ENCODE results near the gene OLFML2A. TPM values are rescaled to one million over a fixed set of nuclear protein-coding genes. Genes with fewer than 3 reads are reported as not detected.
A peak's percentile ranks its signal among the peaks of the same experiment; 100 is the strongest.

OLFML2A gene
- total RNA-seq, 1 experiment from 2014 or later: 5.6 TPM

DNA sequence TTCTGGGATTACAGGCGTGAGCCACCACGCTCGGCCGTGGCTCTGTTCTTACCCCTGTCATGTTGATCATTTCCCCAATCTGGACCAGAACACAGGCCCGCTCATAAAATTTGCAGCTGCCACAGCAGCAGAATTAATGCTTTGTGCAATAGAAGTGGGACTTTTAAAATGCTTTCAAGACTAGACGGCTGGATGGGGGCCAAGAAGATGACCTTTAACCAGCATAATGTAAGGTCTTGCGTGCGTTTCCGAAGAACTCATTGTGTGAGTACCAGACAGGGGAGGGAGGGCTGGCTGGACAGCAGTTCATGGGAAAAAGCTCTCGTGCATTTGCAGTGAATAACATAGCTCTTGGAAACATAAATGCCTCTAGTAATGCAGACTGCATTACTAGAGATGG, 72.9 kb downstream of the OLFML2A start:
- DNase-seq: no peak
- H3K4me3 ChIP-seq (ENCODE audit: insufficient read depth, low read depth, low read length): no peak overlapping the region
- no peaks in the 10 kb centered on the region for H3K36me3 ChIP-seq (replicated peaks; ENCODE audit: control insufficient read depth, insufficient read depth, low read length)
- peaks cover 1% of the 10 kb centered on the region; the same call in 1 of the 2 replicates for H3K27me3 ChIP-seq (ENCODE audit: control insufficient read depth, insufficient read depth, low read length)

DNA sequence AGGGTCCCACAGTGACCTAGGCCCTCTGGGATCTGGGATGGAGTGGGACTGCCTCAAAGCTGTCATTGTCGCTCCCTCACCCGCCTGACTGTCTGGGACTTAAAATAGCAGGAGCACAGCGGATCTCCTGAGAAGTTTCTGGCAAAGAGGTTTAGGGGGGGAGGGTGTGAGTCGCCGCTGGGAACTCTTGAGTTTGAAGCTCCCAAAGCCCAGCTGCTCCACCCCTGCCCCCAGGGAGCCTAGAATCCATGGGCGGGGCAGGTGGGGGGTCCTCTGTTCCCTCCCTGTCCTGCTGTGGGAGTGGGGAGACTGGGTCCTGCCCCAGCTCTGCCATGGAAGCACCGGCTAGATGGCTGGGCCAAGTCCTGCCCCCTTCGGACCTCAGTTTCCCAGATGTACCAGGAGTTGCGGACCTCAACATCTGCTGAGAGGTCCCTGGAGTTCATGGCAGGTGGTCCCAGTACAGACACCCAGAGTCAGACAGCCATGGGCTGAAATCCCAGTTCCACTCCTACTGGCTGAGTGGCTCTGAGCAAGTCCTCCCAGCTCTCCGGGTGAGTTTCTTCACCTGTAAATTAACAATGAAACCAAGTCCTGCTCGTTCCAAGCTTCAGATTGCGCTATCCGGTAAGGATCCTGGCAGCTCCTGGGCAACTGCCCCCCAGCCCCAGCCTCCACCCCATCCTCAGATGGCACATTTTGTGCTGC, 75.3 kb downstream of the OLFML2A start:
- Histone ChIP-seq H3K4me3 (ENCODE audit: insufficient read depth, low read depth, low read length) (no peak overlapping the region), H3K36me3 (replicated peaks; ENCODE audit: control insufficient read depth, insufficient read depth, low read length) (peaks cover 2% of the 10 kb centered on the region; the same call in 1 of the 2 replicates), H3K27me3 (ENCODE audit: control insufficient read depth, insufficient read depth, low read length) (peaks cover 1% of the 10 kb centered on the region; the same call in 1 of the 2 replicates)
- DNase-seq: no peak

DNA sequence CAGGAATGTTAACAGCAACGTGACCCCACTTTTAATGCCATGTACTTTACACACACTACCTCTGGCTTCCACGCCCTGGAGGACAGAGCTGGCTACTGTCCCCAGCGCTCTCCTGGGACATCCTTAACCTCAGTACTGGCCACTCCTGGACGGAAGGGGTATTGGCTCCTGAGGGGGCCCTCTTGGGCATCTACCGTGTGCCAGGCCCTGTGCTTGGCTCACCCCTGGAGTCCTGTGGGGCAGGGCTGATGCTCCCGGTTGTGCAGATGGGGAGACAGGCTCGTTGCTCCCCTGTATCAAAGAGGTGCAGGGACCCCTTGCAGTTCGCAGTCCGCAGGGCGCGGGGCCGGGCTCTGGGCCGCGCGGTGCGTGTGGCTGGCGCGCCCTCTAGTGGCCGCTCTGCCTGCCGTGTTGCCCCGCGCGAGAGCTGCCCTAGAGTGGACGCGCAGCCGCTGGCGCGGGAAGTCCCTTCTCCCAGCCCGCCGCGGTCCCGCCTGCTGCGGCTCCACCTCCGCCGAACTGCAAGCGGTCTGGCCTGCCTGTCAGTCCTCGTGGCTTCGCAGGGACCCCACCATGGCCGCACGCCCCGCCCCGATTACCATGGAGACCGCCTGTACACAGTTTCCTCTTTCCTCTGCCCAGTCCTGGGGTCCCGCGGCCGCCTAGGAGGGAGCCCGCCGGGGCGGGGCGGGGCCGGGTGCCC, 76.0 kb downstream of the OLFML2A start, which contains the start of gene WDR38:
Gene WDR38, plus strand, starts transcription at position 632 of the 703 bp plus-strand sequence. CDS start 72 bp downstream, outside the sequence.
- Histone ChIP-seq H3K4me3 (ENCODE audit: insufficient read depth, low read depth, low read length) (peak within 1 kb of the TSS; percentile 53), H3K27me3 (ENCODE audit: control insufficient read depth, insufficient read depth, low read length) (peaks cover 1% of the 10 kb centered on the region; the same call in 1 of the 2 replicates), H3K36me3 (replicated peaks; ENCODE audit: control insufficient read depth, insufficient read depth, low read length) (peaks cover 7% of the 10 kb centered on the region)
- peak; percentile 97 for DNase-seq

DNA sequence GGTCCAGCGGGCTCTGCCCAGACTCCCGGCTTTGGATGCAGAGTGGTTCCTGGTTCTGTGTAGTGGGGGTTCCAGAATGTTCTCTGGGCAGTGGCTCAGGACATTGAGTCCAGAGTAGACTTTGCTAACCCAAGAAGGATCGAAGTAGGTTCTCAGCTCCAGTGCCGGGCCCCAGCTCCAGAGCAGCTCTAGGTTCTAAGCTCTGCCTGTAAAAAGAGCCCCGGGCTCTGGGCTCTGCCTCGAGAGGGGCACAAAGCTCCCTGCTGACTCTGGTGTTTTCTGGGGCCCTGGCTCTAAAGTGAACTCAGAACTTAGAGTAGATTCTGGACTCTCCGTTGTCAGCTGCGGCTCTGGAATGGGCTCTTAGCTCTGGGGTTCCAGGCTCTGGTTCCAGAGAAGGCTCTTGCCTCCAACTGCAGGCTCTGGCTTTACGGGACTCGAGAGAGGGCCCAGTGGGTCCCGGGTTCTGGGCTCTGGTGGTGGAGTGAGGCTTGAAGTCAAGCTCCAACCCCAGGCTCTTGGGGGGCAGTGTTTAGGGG, 76.7 kb downstream of the OLFML2A start:
- peak overlapping the region; percentile 53; the same call in 1 of the 2 replicates for H3K4me3 ChIP-seq (ENCODE audit: insufficient read depth, low read depth, low read length)
- H3K36me3 ChIP-seq (replicated peaks; ENCODE audit: control insufficient read depth, insufficient read depth, low read length): peaks cover 14% of the 10 kb centered on the region
- DNase-seq: no peak
- H3K27me3 ChIP-seq (ENCODE audit: control insufficient read depth, insufficient read depth, low read length): peaks cover 1% of the 10 kb centered on the region; the same call in 1 of the 2 replicates

DNA sequence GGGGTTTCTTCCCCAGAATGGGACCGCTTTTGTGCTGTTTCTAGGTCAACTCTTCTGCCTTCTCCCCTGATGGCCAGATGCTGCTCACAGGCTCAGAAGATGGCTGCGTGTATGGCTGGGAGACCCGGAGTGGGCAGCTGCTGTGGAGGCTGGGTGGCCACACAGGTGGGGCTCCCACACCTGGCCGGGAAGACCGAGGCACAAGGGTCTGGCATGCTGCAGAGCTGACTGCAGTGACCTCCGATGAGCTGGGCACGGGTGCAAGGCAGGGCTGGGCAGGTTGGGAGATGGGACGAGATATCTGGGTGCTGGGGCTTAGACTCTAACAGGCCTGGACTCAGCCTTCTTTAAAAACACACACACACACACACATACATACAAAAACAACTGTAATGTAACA, 77.2 kb downstream of the OLFML2A start:
- Histone ChIP-seq H3K4me3 (ENCODE audit: insufficient read depth, low read depth, low read length) (no peak overlapping the region), H3K27me3 (ENCODE audit: control insufficient read depth, insufficient read depth, low read length) (peaks cover 1% of the 10 kb centered on the region; the same call in 1 of the 2 replicates), H3K36me3 (replicated peaks; ENCODE audit: control insufficient read depth, insufficient read depth, low read length) (peaks cover 18% of the 10 kb centered on the region)
- DNase-seq: no peak

DNA sequence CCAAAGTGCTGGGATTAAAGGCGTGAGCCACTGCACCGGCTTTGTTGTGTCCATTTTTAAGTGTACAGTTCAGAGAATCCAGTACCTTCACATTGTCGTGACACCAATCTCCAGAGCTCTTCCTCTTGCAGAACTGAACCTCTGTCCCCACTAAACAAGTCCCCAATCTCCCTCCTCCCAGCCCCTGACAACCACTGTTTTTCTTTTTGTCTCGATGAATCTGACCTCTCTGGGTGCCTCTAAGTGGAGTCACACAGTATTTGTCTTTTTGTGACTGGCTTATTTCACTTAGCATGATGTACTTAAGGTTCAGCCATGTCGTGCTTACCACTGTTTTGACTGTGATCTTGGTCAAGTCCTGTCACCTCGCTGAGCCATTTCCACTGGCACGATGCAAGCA, 77.9 kb downstream of the OLFML2A start:
- no peak for DNase-seq
- Histone ChIP-seq H3K36me3 (replicated peaks; ENCODE audit: control insufficient read depth, insufficient read depth, low read length) (peaks cover 24% of the 10 kb centered on the region), H3K27me3 (ENCODE audit: control insufficient read depth, insufficient read depth, low read length) (peaks cover 1% of the 10 kb centered on the region; the same call in 1 of the 2 replicates), H3K4me3 (ENCODE audit: insufficient read depth, low read depth, low read length) (no peak overlapping the region)

DNA sequence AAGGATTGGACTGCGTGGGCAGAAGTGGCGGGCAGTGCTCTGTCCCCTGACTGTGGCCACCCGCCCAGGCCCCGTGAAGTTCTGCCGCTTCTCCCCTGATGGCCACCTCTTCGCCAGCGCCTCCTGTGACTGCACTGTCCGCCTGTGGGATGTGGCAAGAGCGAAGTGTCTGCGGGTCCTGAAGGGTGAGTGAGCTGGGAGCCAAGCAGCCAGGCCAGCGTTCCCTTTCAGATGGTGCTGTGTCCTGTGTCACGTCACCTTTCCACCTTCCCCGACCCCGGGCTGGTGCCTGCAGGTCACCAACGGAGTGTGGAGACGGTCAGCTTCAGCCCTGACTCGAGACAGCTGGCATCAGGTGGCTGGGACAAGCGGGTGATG, 78.6 kb downstream of the OLFML2A start:
- Histone ChIP-seq H3K4me3 (ENCODE audit: insufficient read depth, low read depth, low read length) (no peak overlapping the region), H3K36me3 (replicated peaks; ENCODE audit: control insufficient read depth, insufficient read depth, low read length) (peaks cover 32% of the 10 kb centered on the region), H3K27me3 (ENCODE audit: control insufficient read depth, insufficient read depth, low read length) (peaks cover 1% of the 10 kb centered on the region; the same call in 1 of the 2 replicates)
- no peak for DNase-seq

DNA sequence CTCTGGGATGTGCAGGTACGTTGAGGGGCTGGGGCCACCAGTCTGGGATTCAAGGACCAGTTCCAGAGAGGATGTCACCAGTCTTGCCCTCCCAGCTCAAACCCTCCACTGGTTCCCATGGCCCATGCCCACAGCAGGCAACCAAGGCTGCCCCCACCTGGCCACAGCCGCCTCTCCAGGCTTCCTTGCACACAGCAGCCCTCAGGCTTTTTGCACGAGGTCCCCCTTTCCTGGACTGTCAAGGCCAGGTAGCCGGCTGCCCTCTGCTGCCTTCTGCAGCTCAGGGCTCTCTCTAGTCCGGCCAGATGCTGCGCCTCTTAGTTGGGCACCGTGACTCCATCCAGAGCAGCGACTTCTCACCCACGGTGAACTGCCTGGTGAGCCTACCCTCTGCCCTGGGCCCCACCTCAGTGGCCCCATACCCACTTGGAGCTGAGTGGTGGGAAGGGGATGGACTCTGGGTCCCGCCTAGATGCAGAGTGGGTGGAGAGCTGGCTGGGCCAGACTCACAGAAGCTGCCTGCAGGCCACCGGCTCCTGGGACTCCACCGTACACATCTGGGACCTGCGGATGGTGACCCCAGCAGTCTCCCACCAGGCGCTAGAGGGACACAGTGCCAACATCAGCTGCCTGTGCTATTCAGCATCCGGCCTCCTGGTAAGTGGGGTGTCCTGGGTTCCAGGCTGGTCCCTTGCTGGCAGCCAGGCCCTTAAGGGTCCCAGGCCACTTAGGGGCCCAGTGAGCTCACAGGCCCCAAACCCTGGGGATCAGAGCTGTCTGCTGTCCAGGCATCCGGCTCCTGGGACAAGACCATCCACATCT, 79.2 kb downstream of the OLFML2A start:
- Histone ChIP-seq H3K27me3 (ENCODE audit: control insufficient read depth, insufficient read depth, low read length) (peaks cover 1% of the 10 kb centered on the region; the same call in 1 of the 2 replicates), H3K4me3 (ENCODE audit: insufficient read depth, low read depth, low read length) (no peak overlapping the region), H3K36me3 (replicated peaks; ENCODE audit: control insufficient read depth, insufficient read depth, low read length) (peaks cover 38% of the 10 kb centered on the region)
- peak; percentile 91 for DNase-seq

DNA sequence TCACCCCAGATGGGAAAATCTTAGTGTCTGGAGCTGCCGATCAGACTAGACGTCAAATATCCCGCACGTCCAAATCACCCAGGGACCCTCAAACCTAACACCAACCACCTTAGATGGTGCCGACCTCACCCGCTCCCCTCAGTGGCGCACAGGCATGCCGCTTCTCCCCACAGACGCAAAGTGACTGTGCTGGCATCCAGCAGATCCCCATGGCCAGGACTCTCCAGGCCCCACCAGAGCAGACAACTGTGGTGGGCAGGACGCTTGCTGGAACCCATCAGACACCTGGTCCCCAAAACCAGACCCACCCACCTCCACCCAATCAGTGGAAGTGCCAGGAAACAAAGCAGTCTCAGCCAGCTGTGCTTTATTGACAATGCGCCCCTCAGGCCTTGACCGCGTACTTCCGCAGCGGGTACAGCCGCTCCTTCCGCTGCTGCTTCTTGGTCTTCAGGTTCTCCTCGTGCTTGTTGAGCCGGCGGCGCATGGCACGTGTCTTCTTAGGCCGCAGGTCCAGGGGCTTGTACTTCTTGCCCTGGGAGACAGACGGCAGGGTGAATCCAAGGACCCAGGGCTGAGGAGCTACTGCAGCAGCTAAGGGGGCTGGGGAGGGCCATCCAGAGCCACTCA, 80.7 kb downstream of the OLFML2A start:
- DNase-seq: no peak
- Histone ChIP-seq H3K27me3 (ENCODE audit: control insufficient read depth, insufficient read depth, low read length) (peaks cover 1% of the 10 kb centered on the region; the same call in 1 of the 2 replicates), H3K4me3 (ENCODE audit: insufficient read depth, low read depth, low read length) (no peak overlapping the region), H3K36me3 (replicated peaks; ENCODE audit: control insufficient read depth, insufficient read depth, low read length) (peaks cover 38% of the 10 kb centered on the region)

DNA sequence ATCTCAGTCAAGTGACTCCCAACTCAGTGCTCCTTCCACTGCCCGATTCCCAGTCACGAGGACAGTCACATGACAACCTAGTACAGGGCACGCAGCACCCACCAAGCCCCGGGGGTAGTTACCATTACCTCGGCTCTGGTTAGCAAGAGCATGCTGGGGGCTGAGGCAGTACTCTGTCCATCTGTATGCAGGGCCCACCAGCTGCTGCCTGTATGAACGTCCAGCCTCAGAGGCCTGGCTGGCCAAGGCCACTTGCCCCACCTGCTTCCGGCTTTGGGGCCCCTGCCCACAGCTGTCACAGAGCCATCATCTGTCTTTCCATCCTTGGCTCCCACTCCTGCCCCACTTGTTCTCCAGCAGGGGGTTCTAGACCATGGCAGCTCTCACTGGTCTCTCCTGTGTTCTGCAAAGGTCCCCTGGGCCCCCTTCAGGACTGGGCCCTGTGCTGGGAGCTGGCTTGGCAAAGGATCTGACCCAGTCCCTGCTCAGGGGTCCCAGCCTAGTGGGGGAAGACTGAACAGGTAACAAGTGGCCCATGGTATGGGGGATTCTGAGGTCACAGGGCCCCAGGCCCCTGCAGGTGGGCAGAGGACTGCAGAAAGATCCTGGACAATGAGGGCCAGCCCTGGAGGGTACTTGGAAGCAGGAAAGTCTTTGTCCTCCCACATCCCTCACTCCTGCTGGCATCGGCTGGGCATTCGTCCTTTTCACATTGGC, 81.6 kb downstream of the OLFML2A start:
- peak; percentile 45 for DNase-seq
- Histone ChIP-seq H3K4me3 (ENCODE audit: insufficient read depth, low read depth, low read length) (no peak overlapping the region), H3K27me3 (ENCODE audit: control insufficient read depth, insufficient read depth, low read length) (peaks cover under 1% of the 10 kb centered on the region; the same call in 1 of the 2 replicates), H3K36me3 (replicated peaks; ENCODE audit: control insufficient read depth, insufficient read depth, low read length) (peaks cover 38% of the 10 kb centered on the region)

DNA sequence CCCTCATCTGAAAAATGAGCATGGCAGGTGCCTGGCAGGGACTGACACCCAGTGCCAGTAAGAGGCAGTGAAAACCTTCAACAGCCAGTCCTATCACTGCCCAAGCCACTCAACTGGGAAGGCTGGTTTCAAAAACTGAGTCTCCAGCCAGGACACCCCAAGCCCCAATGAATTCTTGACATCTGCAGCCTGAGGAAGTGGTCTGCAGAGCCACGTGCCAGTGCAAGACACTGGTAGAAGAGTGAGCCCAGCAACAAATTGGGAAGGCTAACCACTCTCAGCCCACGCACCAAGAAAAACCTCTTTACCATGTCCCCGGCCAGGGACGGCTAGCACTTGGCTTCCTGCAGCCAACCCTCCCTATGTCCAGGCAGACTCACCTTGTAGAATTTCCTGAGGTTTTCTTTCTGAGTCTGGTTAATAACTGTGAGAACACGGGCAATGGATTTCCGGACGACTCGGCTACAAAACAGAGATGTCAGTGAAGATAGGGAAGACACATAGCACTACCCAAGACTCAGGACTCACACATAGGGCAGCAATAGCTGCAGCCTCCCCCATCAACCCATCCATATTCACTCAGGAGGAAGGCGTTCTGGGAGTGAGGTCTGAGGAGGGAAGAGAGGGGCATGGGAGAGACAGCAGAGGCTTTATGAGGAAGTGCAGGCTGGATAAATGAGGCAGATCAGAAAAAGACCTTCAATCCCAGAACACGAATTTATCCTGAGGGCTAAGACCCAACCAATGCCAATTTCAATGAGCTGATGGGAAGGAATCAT, 83.1 kb downstream of the OLFML2A start:
- DNase-seq: no peak
- Histone ChIP-seq H3K36me3 (replicated peaks; ENCODE audit: control insufficient read depth, insufficient read depth, low read length) (peaks cover 38% of the 10 kb centered on the region), H3K4me3 (ENCODE audit: insufficient read depth, low read depth, low read length) (peak overlapping the region; percentile 100)

DNA sequence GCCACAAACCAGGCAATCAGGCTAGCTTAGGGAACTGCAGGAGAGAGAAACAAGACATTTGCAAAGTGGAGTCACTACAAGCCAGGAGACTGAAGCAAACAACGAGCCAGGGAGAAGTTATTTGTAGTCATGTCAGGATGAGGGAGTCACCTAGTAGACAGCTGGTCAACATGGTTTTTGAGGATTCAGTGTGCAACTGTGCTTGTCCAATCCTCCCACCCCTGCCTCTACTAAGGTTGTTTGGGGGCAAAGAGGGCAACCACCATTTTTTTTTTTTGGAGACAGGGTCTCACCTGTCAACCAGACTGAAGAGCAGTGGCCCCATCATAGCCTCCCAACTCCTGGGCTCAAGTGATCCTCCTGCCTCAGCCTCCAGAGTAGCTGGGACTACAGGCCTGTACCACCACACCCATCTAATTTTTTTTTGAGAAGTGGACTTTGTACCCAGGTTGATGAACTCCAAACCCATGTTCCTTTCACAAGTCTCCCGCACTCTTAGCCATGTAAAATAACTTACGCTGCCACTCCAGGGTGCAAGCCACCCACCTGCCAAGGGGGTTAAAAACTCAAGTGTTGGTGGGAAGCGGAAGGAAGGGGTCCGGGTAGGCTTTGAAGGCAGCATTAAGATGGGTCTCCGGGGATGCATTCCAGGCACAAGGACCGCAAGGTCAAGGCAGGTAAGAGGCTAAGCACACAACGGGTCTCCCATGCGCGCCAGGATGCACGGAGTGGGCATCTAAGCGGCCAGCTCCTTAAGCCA, 83.8 kb downstream of the OLFML2A start:
- no peaks in the 10 kb centered on the region for H3K27me3 ChIP-seq (ENCODE audit: control insufficient read depth, insufficient read depth, low read length)
- peak; percentile 44 for DNase-seq
- H3K4me3 ChIP-seq (ENCODE audit: insufficient read depth, low read depth, low read length): peak overlapping the region; percentile 100
- peaks cover 38% of the 10 kb centered on the region for H3K36me3 ChIP-seq (replicated peaks; ENCODE audit: control insufficient read depth, insufficient read depth, low read length)

More for the DNA sequence above, 83.1 kb downstream of the OLFML2A start:
- H3K27me3 ChIP-seq (ENCODE audit: control insufficient read depth, insufficient read depth, low read length): no peaks in the 10 kb centered on the region

All from H7 (cell line).